Hepatocyte (in vitro differentiated cells): Measurements from ENCODE around the gene ZNF248.

ENCODE experiments used
- CTCF ChIP-seq: fragments of 200-600 bp; sonication (generic); IDR thresholded peaks from 2 replicates; pipeline ENCODE4 v1.5.1; 2016; ENCODE audit warnings: antibody characterized with exemption, mild to moderate bottlenecking; ENCODE audit not compliant: poor library complexity
- EZH2 ChIP-seq: fragments of 200-600 bp; sonication (generic); IDR thresholded peaks from 2 replicates; pipeline ENCODE4 v1.6.1; 2016; ENCODE audit warnings: antibody characterized with exemption, mild to moderate bottlenecking, borderline replicate concordance
- EZH2phosphoT487 ChIP-seq: fragments of 200-600 bp; sonication (generic); IDR thresholded peaks from one replicate; pipeline ENCODE4 v1.6.1; 2018; ENCODE audit warnings: antibody characterized with exemption, mild to moderate bottlenecking, low read depth, moderate library complexity; ENCODE audit not compliant: unreplicated experiment, severe bottlenecking

GRCh38 chr10:37760817-37761216 lies 96.6 kb downstream of the ZNF248 start:
- TF ChIP-seq CTCF (no peak), EZH2 (no peak), EZH2phosphoT487 (no peak)
